Mesodermal cell (in vitro differentiated cells): Measurements from ENCODE around the gene PTPN14.
"Not testable (repeated sequence)": the region's sequence is repeated elsewhere in the genome, so short reads cannot be mapped to it uniquely, and the experiment has no call there.

Source experiments
- H3K27ac ChIP-seq: 2 replicates; pipeline ENCODE4 v1.7.0; 2013; ENCODE audit warnings: mild to moderate bottlenecking, low read depth, low read length, moderate library complexity; ENCODE audit not compliant: severe bottlenecking
- H3K36me3 ChIP-seq: 2 replicates; pipeline ENCODE4 v1.7.1; 2013; ENCODE audit warnings: mild to moderate bottlenecking, low read length, moderate library complexity; ENCODE audit not compliant: control insufficient read depth, insufficient read depth
- H3K4me1 ChIP-seq: one replicate; pipeline ENCODE4 v1.7.1; 2013; ENCODE audit warnings: mild to moderate bottlenecking, low read length; ENCODE audit not compliant: insufficient read depth, control insufficient read depth, poor library complexity, severe bottlenecking
- H3K4me3 ChIP-seq: 2 replicates; pipeline ENCODE4 v1.7.0; 2013; ENCODE audit warnings: low read length, control low read depth, mild to moderate bottlenecking; ENCODE audit not compliant: insufficient read depth, poor library complexity, severe bottlenecking; ENCODE audit errors: extremely low read depth
- H3K9me3 ChIP-seq: 2 replicates; pipeline ENCODE4 v1.7.1; 2013; ENCODE audit warnings: mild to moderate bottlenecking, low read length, moderate library complexity; ENCODE audit not compliant: control insufficient read depth
- WGBS, 2 experiments: methylation state at CpG; one replicate each; pipeline ENCODE4 v1.1.5; 2013; ENCODE audit warnings: missing lambda C conversion rate in 2 of 2; ENCODE audit not compliant: insufficient coverage in 2 of 2; 5-methylcytosine and 5-hydroxymethylcytosine counted together

PTPN14 gene

DNA sequence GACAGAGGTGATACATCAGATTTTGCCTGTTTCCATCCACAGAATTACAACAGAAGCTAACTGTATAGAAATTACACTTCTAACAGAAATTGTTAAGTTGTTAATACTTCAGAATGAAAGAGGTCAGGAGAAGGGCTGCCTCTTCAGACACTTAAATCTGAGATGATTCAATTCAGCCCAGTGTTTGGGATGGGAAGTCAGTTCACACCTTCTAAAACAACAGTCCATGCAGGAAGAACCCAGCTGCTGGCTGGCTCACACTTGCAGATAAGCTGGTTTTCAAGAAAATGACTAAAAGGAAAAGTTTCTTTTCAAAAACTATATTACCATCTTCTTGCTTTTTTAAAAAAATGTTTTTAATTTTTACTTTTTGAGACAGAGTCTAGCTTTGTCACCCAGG, 138.1 kb downstream of the PTPN14 start:
- Histone ChIP-seq H3K4me1 (peaks cover 23% of the 10 kb centered on the region), H3K27ac (no peak overlapping the region), H3K36me3 (peaks cover 47% of the 10 kb centered on the region), H3K4me3 (no peak overlapping the region), H3K9me3 (peaks cover 6% of the 10 kb centered on the region)

DNA sequence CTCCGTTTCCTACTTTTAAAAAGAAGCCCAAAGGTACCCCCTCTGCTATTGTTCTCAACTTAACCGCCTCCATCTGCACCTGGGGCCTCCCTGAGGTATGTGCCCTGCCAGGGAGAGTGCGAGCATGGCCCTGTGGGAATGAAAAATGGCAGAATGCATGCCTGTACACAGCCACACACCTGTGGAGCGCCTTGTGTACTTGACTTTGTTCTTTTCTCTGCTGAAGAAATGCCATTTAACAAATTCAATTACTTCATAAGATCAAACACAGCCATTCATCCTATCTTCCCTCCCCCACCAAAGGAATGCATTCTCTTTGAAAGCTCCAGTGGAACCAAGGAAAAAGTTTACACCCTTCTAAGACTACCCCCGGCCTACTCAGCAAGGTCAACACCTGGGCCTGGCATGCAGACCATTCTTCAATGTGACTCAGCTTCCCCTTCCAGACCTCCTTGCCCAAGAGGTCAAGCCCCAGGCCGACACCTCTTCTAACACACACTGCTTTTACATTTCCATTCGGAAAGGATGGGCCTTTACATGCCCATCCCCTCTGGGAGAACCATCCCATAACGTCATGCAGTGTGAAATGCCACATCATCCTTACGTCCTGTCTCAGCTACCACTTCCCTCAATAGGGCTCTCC, 146.7 kb downstream of the PTPN14 start:
- Histone ChIP-seq H3K4me1 (peaks cover 12% of the 10 kb centered on the region), H3K27ac (peak overlapping the region; percentile 5), H3K9me3 (no peaks in the 10 kb centered on the region), H3K36me3 (peaks cover 63% of the 10 kb centered on the region), H3K4me3 (no peak overlapping the region)
- 43 to 45% methylated on average over 6 of the region's 9 CpGs for WGBS, 2 experiments

DNA sequence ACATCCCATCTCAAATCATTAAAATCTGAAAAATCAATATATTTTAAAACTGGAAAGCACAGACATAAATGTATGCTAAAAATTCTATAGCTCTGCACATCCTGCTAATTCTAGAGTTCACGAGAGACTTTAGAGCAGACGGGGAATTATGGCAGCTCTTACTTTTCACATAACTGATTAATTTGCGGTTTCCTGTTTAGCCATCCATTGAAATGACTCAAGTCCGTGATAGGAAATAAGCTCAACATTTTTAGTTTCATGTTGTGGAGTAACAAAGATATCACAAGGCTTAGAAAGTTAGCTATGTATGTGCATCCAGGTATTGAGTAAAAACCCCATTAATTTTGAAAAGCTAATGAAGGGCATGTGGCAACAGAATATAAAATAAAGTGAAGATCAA, 147.2 kb downstream of the PTPN14 start:
- Histone ChIP-seq H3K4me1 (peaks cover 12% of the 10 kb centered on the region), H3K27ac (no peak overlapping the region), H3K9me3 (no peaks in the 10 kb centered on the region), H3K36me3 (peaks cover 63% of the 10 kb centered on the region), H3K4me3 (no peak overlapping the region)
- WGBS, 2 experiments = 96 to 100% methylated on average over 1 to 4 of the region's 4 CpGs

DNA sequence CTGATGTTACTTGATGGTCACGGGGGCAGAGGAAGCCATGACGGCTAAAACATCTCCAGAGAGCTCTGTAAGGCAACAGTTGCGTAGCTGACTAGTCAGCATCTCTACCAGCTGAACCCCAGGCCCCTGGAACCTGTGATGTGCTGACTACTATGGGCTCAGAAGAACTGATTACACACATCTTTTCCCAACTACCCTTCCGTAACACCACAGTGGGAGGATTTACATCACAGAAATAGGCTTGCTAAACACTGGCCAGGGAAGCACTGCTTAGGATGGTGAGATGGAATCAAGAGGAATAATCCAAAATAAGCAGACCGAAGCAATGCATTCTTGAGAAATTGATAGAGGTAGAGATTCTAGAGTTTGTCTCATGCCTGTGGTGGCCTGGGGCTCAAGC, 148.0 kb downstream of the PTPN14 start:
- no peak overlapping the region for H3K27ac ChIP-seq
- peaks cover 67% of the 10 kb centered on the region for H3K36me3 ChIP-seq
- WGBS, 2 experiments = 72 to 75% methylated on average over 4 of the region's 5 CpGs
- H3K4me1 ChIP-seq = peaks cover 12% of the 10 kb centered on the region
- no peaks in the 10 kb centered on the region for H3K9me3 ChIP-seq
- no peak overlapping the region for H3K4me3 ChIP-seq

DNA sequence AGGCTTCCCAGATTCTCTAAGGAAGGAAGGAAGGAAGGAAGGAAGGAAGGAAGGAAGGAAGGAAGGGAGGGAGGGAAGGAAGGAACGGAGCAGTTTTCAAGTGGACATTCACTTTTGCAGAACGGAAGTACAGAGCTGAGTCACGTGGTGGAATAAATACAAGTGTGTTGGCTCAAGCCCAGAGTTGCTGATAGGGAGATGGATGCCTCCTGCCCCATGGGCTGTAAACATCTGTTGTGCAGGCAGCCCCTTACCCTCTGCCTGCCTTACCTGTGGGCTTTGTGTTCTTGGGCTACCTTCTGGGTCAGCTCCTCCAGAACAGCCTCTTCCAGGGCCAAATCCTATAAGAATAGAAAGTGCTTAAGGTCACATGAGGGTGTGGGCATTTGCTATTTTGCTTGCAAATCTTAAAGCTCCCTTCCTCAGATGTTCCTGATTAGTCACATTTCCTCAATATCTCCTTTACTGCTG, 148.8 kb downstream of the PTPN14 start:
- 89% methylated on average over 3 of the region's 3 CpGs for WGBS, 2 experiments
- H3K4me3 ChIP-seq = no peak overlapping the region
- H3K27ac ChIP-seq = no peak overlapping the region
- peaks cover 12% of the 10 kb centered on the region for H3K4me1 ChIP-seq
- H3K9me3 ChIP-seq = no peaks in the 10 kb centered on the region
- H3K36me3 ChIP-seq = peaks cover 75% of the 10 kb centered on the region

DNA sequence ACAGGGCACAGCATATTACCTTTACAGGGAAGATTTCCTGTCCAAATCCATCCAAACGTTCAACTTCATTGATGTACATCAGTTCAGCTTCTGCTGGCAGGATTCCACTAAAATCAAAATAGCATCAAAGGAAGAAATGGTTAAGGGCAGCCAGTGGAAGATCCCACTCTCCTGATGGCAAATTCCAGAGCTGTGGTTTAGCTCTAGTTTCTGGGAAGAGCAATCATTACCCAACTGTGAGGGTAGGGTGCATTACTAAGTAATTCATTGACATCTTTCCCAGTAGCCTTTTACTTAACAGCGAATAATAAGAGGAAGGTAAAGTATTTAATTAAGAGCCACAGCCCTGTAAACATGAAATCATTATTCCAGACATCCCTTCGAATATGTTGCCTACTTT, 149.7 kb downstream of the PTPN14 start:
- peaks cover 12% of the 10 kb centered on the region for H3K4me1 ChIP-seq
- WGBS, 2 experiments = 100% methylated on average over 1 of the region's 3 CpGs; no CpG with 5 or more reads in 1 of the 2 experiments
- no peaks in the 10 kb centered on the region for H3K9me3 ChIP-seq
- H3K4me3 ChIP-seq = no peak overlapping the region
- H3K27ac ChIP-seq = no peak overlapping the region
- peaks cover 79% of the 10 kb centered on the region for H3K36me3 ChIP-seq

DNA sequence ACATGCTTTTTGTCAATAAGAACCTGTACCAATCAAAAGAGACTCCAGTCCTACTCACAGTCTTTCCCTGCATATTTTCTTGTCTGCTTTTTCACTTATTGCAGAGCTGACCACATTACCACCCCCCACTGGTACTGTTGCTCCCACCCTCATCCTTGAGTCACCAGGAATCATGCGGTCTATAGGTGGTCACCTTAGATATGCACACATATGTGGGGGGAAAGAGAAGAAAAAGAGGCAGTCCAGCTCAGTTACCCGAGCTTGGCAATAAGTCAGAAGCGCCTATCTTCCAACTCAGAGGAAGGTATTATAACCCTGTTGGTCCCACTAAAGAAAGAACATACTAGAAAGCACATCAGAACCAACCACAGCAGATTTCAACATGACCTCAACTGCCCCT, 151.3 kb downstream of the PTPN14 start:
- peaks cover 85% of the 10 kb centered on the region for H3K36me3 ChIP-seq
- WGBS, 2 experiments = 100% methylated on average over 1 to 2 of the region's 3 CpGs
- H3K27ac ChIP-seq = no peak overlapping the region
- H3K4me3 ChIP-seq = no peak overlapping the region
- H3K4me1 ChIP-seq = peaks cover 10% of the 10 kb centered on the region
- H3K9me3 ChIP-seq = no peaks in the 10 kb centered on the region

DNA sequence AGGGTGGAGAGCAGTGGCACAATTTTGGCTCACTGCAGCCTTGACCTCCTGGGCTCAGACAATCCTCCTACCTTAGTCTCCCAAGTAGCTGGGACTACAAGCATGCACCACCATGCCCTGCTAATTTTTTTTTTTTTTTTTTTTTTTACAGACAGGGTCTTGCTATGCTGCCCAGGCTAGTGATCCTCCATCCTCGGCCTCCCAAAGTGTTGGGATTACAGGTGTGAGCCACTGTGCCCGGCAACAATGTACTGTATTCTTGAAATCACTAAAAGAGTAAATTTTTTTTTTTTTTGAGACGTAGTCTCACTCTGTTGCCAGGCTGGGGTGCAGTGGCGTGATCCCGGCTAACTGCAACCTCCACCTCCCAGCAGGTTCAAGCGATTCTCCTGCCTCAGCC, 152.9 kb downstream of the PTPN14 start:
- no peak overlapping the region for H3K27ac ChIP-seq
- H3K36me3 ChIP-seq = peaks cover 94% of the 10 kb centered on the region
- 87 to 98% methylated on average over 3 to 6 of the region's 6 CpGs for WGBS, 2 experiments
- H3K4me3 ChIP-seq = no peak overlapping the region
- no peaks in the 10 kb centered on the region for H3K9me3 ChIP-seq
- H3K4me1 ChIP-seq = no peaks in the 10 kb centered on the region

DNA sequence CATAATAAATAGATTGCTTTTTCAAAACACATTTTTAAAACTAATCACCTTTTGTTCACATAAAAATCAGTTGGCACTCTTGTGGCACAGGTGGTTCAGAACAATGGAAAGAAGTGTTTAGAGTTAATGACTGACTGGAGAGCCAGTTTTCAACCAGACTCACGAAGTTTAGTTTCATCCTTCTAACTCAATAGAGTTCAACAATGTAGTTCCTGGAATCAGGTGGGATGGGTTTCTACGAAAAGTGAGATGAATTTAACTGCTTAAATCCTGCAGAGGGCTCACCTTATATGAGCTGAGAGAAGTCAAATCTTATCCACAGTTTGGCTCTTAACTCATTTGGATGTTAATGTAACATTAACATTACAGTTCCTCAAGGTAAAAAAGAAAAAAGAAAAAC, 153.9 kb downstream of the PTPN14 start:
- H3K36me3 ChIP-seq = peaks cover 95% of the 10 kb centered on the region
- no peak overlapping the region for H3K27ac ChIP-seq
- H3K4me1 ChIP-seq = no peaks in the 10 kb centered on the region
- WGBS, 2 experiments = 80% methylated on average over 1 of the region's 2 CpGs; no CpG with 5 or more reads in 1 of the 2 experiments
- H3K9me3 ChIP-seq = no peaks in the 10 kb centered on the region
- no peak overlapping the region for H3K4me3 ChIP-seq

DNA sequence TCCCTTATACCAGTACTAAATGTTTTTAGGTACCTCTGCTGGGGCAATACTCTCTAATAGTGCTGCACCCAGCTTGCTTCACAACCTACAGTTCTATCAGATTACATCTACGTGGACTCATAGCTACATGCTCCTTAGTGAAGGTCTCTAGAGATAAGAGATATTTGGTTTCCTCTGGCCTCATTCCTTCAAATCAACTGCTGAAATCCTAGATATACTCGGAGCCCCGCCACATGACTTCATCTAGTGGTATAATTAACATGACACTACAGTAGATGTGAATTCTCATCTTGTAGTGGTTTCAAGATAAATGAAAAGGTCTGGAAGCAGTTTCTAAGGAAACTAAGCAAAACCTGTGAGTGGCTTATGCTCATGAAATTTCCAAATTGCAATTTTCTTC, 155.1 kb downstream of the PTPN14 start:
- Histone ChIP-seq H3K4me3 (no peak overlapping the region), H3K4me1 (no peaks in the 10 kb centered on the region), H3K27ac (no peak overlapping the region), H3K9me3 (no peaks in the 10 kb centered on the region), H3K36me3 (peaks cover 95% of the 10 kb centered on the region)
- WGBS, 2 experiments = 100% methylated on average over 2 of the region's 3 CpGs; no CpG with 5 or more reads in 1 of the 2 experiments

DNA sequence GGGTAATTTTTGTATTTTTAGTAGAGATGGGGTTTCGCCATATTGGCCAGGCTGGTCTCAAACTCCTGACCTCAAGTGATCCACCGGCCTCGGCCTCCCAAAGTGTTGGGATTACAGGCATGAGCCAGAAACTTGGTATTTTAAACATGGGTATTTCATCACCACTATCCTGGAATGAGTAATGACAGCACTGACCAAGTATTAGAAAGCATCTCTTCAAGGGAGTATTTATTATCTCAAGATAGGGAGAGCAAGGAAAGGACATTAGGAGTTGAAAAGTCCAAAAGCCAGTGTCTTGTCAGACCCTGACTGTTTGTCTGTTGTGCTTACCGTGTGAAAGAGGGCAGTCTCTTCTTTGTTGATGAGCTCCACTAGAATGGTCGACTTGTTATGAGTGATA, 156.8 kb downstream of the PTPN14 start:
- not testable (repeated sequence) for H3K4me3 ChIP-seq, H3K4me1 ChIP-seq, H3K9me3 ChIP-seq, H3K27ac ChIP-seq
- peaks cover 87% of the 10 kb centered on the region for H3K36me3 ChIP-seq
- 82 to 85% methylated on average over 2 to 3 of the region's 5 CpGs for WGBS, 2 experiments
